ENCODE results near the gene TAF7.

TAF7 gene

GRCh38 chr5:141362719-141363118 lies 42.1 kb upstream of the TAF7 start:
- H3K27ac ChIP-seq (ENCODE audit: low read length): no peak overlapping the region

DNA sequence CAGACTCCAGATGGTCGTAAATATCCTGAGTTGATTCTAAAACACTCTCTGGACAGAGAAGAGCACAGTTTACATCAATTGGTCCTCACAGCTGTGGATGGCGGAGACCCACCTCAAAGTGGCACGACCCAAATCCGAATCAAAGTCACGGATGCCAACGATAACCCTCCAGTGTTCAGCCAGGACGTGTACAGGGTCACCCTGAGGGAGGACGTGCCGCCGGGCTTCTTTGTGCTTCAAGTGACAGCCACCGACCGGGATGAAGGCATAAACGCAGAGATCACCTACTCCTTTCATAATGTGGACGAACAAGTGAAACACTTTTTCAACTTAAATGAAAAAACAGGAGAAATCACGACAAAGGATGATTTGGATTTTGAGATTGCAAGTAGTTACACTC lies 40.1 kb upstream of the TAF7 start:
- no peak for TF ChIP-seq EZH2phosphoT487 (IDR thresholded peaks at IDR 0.05; ENCODE audit: low read depth)
- TF ChIP-seq, protein P1, sequence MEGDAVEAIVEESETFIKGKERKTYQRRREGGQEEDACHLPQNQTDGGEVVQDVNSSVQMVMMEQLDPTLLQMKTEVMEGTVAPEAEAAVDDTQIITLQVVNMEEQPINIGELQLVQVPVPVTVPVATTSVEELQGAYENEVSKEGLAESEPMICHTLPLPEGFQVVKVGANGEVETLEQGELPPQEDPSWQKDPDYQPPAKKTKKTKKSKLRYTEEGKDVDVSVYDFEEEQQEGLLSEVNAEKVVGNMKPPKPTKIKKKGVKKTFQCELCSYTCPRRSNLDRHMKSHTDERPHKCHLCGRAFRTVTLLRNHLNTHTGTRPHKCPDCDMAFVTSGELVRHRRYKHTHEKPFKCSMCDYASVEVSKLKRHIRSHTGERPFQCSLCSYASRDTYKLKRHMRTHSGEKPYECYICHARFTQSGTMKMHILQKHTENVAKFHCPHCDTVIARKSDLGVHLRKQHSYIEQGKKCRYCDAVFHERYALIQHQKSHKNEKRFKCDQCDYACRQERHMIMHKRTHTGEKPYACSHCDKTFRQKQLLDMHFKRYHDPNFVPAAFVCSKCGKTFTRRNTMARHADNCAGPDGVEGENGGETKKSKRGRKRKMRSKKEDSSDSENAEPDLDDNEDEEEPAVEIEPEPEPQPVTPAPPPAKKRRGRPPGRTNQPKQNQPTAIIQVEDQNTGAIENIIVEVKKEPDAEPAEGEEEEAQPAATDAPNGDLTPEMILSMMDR (IDR thresholded peaks at IDR 0.05; ENCODE audit: low read depth, low read length): no peak
- H3K4me1 ChIP-seq (ENCODE audit: low read length): no peaks in the 10 kb centered on the region
- no peaks in the 10 kb centered on the region for H4K20me1 ChIP-seq (ENCODE audit: insufficient read depth, low read length)
- H3K36me3 ChIP-seq (replicated peaks; ENCODE audit: low read depth, low read length): no peaks in the 10 kb centered on the region
- no peaks in the 10 kb centered on the region for H3K27me3 ChIP-seq (ENCODE audit: low read depth, low read length)
- H3K9me3 ChIP-seq (ENCODE audit: insufficient read depth, low read length): no peaks in the 10 kb centered on the region
- H3K79me2 ChIP-seq (ENCODE audit: low read length): no peaks in the 10 kb centered on the region
- H3K9ac ChIP-seq (ENCODE audit: low read length): no peak overlapping the region
- no peak overlapping the region for H3K4me3 ChIP-seq (ENCODE audit: low read length)
- no peak overlapping the region; the same call in 1 of the 2 replicates for H2AFZ ChIP-seq (ENCODE audit: low read depth, low read length)
- H3K27ac ChIP-seq (ENCODE audit: low read length): no peak overlapping the region
- H3K4me2 ChIP-seq (ENCODE audit: low read length): no peak overlapping the region

More at GRCh38 chr5:141362719-141363118, 42.1 kb upstream of the TAF7 start:
- H2AFZ ChIP-seq (ENCODE audit: low read depth, low read length): no peak overlapping the region
- H3K4me1 ChIP-seq (ENCODE audit: low read length): no peaks in the 10 kb centered on the region
- no peak overlapping the region for H3K9ac ChIP-seq (ENCODE audit: low read length)
- H3K9me3 ChIP-seq (ENCODE audit: insufficient read depth, low read length): no peaks in the 10 kb centered on the region
- TF ChIP-seq, protein P1 (IDR thresholded peaks at IDR 0.05; ENCODE audit: low read depth, low read length): no peak
- TF ChIP-seq EZH2phosphoT487 (IDR thresholded peaks at IDR 0.05; ENCODE audit: low read depth): no peak
- no peak overlapping the region for H3K4me2 ChIP-seq (ENCODE audit: low read length)
- H4K20me1 ChIP-seq (ENCODE audit: insufficient read depth, low read length): no peaks in the 10 kb centered on the region
- H3K4me3 ChIP-seq (ENCODE audit: low read length): no peak overlapping the region
- no peaks in the 10 kb centered on the region for H3K79me2 ChIP-seq (ENCODE audit: low read length)
- H3K36me3 ChIP-seq (replicated peaks; ENCODE audit: low read depth, low read length): no peaks in the 10 kb centered on the region
- no peaks in the 10 kb centered on the region for H3K27me3 ChIP-seq (ENCODE audit: low read depth, low read length)

DNA sequence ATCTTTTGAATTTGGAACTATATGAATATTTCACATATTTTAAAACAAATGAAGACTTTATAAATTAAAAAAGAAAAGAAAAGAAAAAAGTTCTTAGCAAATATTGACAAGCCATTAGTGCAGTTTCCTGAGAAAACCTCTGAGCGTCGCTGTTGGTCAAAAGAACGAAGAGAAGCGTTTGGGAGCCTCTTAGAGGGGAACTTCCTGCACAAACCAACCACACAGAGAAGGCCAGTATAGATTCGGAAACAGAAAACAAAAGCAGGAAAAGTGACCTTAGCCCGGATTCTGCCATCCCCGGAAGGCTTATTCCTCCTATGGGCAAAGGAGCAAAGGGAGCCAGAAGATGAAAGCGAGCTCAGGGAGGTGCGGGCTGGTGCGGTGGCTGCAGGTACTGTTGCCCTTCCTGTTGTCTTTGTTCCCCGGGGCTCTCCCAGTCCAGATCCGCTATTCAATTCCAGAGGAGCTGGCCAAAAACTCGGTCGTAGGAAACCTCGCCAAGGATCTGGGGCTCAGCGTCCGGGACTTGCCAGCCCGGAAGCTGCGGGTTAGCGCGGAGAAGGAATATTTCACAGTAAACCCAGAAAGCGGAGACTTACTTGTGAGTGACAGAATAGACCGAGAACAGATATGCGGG lies 39.3 kb upstream of the TAF7 start, which contains the start of gene PCDHGB2:
Gene PCDHGB2, plus strand, starts transcription at position 205 of the 637 bp plus-strand sequence. Its CDS starts 142 bp downstream, at position 347.
- Histone ChIP-seq H2AFZ (ENCODE audit: low read depth, low read length) (peak within 1 kb of the TSS; percentile 84), H3K4me3 (ENCODE audit: low read length) (peak within 1 kb of the TSS; percentile 74), H3K27ac (ENCODE audit: low read length) (no peak within 1 kb of the TSS), H3K36me3 (replicated peaks; ENCODE audit: low read depth, low read length) (no peaks in the 10 kb centered on the region), H3K4me1 (ENCODE audit: low read length) (no peaks in the 10 kb centered on the region), H3K9me3 (ENCODE audit: insufficient read depth, low read length) (no peaks in the 10 kb centered on the region), H3K4me2 (ENCODE audit: low read length) (peak within 1 kb of the TSS; percentile 71), H4K20me1 (ENCODE audit: insufficient read depth, low read length) (no peaks in the 10 kb centered on the region), H3K9ac (ENCODE audit: low read length) (peak within 1 kb of the TSS; percentile 47; the same call in 1 of the 2 replicates), H3K27me3 (ENCODE audit: low read depth, low read length) (no peaks in the 10 kb centered on the region), H3K79me2 (ENCODE audit: low read length) (no peaks in the 10 kb centered on the region)
- TF ChIP-seq, protein P1 (IDR thresholded peaks at IDR 0.05; ENCODE audit: low read depth, low read length): peak; percentile 53
- no peak for TF ChIP-seq EZH2phosphoT487 (IDR thresholded peaks at IDR 0.05; ENCODE audit: low read depth)

- Histone ChIP-seq H3K4me3 (ENCODE audit: low read length) (no peak overlapping the region), H3K9me3 (ENCODE audit: insufficient read depth, low read length) (no peaks in the 10 kb centered on the region), H3K79me2 (ENCODE audit: low read length) (no peaks in the 10 kb centered on the region), H3K9ac (ENCODE audit: low read length) (no peak overlapping the region), H3K36me3 (replicated peaks; ENCODE audit: low read depth, low read length) (no peaks in the 10 kb centered on the region), H3K4me1 (ENCODE audit: low read length) (0 out of 2 replicates have a peak, but pooled peaks cover 3% of the 10 kb centered on the region), H3K27ac (ENCODE audit: low read length) (no peak overlapping the region), H3K4me2 (ENCODE audit: low read length) (no peak overlapping the region), H4K20me1 (ENCODE audit: insufficient read depth, low read length) (no peaks in the 10 kb centered on the region), H2AFZ (ENCODE audit: low read depth, low read length) (no peak overlapping the region), H3K27me3 (ENCODE audit: low read depth, low read length) (no peaks in the 10 kb centered on the region)
- no peak for TF ChIP-seq EZH2phosphoT487 (IDR thresholded peaks at IDR 0.05; ENCODE audit: low read depth)
- TF ChIP-seq, protein P1 (IDR thresholded peaks at IDR 0.05; ENCODE audit: low read depth, low read length): no peak
Measured at GRCh38 chr5:141356950-141357349, 36.4 kb upstream of the TAF7 start.
